Brain pericyte (primary cell): ENCODE data around the gene GTF2IRD1.
"Not testable (repeated sequence)": the region's sequence is repeated elsewhere in the genome, so short reads cannot be mapped to it uniquely, and the experiment has no call there.

ENCODE experiments used
- DNase-seq: peaks from one replicate; pipeline ENCODE4 v3.0.0-alpha.2; 2012; ENCODE audit warnings: low read depth, low spot score

GTF2IRD1 gene

DNA sequence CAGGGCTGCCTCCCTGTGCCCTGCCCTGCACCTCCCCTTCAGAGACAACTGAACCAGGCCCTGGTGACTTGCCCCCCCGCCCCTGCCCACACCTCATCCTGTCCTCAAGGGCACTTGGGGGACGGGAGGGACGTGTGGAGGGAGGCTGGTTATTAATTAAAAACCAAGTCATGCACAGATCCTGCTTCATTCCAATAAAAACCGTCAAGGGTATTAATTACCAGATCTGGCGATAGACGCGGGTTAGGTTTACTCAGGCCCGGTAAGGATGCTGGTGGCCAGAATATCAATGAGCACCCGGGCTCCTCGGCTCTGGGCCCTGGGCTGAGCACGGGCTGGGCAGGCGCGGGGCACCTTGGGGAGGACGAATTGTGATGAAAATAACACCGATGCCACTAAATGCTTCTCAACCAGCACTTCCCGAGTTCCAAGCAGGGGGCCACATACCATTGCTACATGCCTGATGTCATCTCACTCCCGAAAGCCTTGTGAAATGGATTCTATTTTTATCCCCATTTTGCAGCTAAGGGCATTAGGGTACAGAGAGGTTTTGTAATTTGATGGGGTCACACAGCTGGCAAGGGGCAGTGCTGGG lies 24.5 kb upstream of the GTF2IRD1 start:
- no peak for DNase-seq

DNA sequence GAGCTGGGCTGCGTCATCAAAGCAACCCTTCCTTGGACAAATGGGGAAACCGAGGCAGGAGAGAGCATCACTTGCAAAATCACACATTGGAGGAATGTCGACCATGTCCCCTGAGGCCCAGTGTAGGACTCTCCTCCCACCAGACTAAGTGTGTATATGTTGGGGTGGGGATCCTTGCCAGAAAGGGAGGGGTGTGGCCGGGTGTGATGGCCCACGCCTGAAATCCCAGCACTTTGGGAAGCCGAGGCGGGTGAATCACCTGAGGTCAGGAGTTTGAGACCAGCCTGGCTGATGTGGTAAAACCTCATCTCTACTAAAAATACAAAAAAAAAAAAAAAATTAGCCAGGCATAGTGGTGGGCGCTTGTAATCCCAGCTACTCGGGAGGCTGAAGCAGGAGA lies 23.3 kb upstream of the GTF2IRD1 start:
- not testable (repeated sequence) for DNase-seq

DNA sequence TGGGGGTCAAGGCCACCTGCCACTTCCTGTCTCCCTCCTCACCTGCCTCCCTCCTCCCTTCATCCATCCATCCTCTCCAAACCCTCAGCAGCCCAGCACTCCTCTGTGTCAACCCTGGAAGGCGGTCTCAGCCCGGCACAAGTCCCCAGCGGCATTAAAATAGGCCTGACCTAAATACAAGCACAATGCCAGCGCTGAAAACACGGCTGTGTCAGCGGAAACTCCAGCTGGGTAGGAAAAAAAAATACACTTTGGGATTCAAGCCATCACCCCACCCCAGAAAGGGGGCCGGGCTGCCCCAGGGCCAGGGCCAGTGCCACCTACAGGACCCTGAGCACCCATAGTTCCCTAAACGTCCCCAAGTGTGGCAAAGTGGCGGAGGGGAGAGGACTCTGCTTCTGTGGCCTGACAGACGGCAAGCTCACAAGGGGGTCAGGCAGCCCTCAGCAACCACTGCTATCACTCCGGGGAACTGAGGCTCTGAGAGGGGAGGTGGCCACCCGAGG lies 22.7 kb upstream of the GTF2IRD1 start:
- DNase-seq = no peak

DNA sequence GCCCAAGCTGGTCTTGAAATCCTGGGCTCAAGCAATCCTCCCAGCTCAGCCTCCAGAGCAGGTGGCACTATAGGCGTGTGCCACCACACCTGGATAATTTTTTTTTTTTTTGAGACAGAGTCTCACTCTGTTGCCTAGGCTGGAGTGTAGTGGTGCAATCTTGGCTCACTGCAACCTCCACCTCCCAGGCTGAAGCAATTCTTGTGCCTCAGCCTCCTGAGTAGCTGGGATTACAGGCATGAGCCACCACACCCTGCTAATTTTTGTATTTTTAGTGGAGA lies 16.5 kb upstream of the GTF2IRD1 start:
- not testable (repeated sequence) for DNase-seq

DNA sequence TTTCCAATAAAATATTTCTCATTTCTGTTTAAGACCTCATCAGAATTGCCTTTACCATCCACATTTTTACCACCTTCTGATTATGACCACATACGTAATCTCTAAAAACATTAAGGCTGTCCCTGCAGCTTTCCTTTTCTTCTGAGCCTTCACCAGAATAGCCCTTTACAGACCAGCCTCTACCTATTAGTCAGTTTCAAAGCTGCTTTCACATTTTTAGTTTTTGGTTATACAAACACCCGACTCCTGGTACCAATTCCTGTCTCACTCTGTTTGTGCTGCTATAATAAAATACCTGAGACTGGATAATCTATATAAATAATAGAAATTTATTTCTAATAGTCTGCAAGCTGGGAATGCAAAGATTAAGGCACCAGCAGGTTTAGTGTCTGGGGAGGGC lies 15.4 kb upstream of the GTF2IRD1 start:
- DNase-seq = no peak

DNA sequence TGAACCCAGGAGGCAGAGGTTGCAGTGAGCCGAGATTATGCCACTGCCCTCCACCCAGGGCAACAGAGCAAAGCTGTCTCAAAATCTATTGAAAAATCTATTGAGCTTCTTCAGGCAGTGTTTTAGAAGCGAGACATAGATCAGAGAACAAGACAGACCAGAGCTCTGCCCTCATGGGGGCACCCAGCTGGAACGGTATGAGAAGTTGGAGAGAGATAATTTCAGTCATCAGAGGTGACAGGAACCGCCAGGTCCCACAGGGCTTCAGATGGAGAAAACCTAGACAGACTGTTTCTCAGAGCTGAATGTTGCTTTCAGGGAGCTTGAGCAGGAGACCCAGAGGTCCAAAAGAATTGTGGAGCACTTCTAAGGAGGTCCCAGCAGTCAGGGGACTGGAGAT lies 14.2 kb upstream of the GTF2IRD1 start:
- DNase-seq = no peak

DNA sequence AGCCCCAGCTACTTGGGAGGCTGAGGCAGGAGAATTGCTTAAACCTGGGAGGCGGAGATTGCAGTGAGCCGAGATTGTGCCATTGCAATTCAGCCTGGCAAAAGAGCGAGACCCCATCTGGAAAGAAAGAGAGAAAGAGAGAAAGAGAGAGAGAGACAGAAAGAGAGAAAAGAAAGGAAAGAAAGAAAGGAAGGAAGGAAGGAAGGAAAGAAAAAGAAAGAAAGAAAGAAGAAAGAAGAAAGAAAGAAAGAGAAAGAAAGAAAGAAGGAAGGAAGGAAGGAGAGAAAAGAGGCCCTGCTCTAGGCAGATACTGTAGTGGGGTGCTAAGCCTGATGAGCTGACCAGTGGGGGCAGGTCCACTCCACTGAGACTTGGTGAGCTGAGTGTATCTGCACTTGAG lies 13.6 kb upstream of the GTF2IRD1 start:
- not testable (repeated sequence) for DNase-seq

DNA sequence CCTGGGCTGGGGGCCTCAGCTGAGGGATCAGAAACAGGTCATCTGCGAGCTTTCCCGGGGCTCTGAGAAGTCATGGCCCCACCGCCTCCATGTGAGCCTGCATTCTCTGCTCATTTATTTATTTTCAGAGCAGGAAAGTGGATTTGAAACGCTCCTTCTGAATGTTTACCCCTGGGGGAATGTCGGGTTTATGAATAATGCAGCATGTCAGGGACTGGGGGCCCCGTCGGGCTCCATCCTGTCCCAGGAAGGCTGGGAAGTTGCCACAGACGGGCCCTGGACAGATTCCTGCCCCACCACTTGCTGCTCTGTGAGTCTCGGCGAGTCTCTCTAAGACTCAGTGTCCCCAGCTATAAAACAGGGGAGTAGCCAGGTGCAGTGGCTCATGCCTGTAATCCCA lies 11.9 kb upstream of the GTF2IRD1 start:
- DNase-seq = no peak

DNA sequence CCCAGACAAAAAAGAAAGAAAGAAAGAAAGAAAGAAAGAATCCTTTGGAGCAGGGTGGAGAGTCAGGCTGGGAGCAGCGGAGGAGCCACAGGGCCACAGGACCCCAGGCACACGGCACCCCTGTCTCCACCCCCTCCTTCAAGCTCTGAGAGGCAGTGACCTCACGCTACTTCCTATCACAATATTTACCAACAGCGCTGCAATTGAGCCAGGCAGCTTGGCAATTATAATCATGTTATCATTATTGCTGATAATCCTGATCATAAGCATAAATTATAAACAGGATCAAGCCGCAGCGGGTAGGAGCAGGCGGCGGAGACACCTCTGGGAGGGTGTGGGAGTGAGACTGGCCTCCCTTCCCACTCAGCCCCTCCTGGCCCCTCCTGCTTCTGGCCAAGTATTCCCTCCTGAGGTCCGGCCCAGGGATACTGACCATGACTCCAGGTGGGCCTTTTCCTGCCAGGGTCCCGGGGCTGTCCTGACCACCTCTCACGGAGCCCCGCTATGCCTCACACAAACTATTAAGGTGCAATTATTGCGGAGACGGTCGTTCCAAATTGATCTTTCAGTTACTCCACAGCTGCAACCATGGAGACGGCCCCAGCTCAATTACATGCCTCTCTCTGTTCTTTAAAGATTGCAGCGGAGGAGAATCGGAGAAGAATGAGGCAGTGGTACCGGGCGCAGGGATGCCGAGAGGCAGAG lies 10.0 kb upstream of the GTF2IRD1 start:
- DNase-seq = no peak

DNA sequence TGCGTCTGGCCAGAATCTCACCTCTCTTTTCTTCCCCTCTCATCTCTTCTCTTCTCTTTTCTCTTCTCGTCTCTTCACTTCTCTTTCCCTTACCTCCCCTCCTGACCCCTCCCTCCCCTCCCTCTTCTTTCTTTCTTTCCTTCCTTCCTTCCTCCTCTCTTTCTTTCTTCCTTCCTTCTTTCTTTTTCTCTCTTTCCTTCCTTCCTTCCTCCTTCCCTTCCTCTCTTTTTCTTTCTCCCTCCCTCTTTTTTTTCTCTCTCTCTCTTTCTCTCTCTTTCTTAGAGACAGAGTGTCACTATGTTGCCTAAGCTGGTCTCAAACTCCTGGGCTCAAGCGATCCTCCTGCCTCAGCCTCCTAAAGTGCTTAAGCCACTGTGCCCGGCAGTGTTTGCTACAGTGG lies 4.6 kb upstream of the GTF2IRD1 start:
- no peak for DNase-seq

DNA sequence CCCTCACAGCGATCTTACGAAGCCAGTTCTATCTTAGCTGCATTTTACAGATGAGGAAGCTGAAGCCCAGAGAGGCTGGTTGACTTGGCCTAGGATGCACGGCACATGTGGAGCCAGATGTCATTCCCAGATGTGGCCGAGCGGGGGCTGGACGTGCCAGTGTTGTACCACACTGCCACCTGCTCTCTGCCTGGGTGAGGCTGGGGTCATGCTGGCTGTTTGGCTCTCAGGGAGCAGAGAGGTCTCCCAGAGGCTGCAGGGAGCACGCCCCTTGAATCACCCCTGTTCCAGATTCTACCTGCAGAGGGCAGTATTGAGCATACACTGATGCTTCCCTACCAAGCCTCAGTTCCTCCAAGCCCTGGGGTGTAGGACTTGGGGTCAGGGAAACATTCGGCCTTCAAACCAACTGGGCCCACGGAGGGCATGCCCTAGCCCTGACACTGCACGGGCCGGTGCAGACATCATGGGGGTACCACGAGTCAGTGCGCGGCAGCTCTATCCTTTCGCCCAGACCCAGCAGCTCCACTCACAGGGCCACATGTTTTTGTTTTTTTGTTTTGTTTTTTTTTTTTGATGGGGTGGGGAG lies 3.8 kb upstream of the GTF2IRD1 start:
- no peak for DNase-seq

DNA sequence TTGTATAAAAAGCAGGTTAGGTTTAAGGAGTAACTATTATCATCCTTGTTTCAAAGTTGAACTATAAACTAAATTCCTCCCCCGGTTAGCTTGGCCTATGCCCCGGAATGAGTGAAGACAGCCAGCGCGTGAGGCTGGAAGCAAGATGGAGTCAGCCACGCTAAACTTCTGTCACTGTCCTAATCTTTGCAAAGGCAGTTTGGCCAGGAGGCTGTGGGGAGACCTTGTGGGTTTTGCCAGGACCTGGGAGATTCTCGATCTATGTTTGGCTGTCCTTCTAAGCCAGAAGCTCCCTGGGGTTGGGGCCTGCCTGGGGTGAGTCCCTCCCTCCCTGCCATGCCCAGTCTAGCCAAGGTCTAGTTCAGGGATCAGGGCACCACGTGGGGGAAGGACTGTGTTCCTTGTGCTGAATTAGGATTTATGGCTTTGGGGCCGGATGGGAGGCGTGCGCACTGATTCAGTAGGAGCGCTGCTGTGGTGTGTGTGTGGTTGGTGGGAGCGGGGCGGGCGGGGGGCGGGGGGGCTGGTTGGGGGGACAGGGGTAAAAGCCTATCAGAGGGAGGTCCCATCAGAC lies 871 bp upstream of the GTF2IRD1 start:
- no peak for DNase-seq

DNA sequence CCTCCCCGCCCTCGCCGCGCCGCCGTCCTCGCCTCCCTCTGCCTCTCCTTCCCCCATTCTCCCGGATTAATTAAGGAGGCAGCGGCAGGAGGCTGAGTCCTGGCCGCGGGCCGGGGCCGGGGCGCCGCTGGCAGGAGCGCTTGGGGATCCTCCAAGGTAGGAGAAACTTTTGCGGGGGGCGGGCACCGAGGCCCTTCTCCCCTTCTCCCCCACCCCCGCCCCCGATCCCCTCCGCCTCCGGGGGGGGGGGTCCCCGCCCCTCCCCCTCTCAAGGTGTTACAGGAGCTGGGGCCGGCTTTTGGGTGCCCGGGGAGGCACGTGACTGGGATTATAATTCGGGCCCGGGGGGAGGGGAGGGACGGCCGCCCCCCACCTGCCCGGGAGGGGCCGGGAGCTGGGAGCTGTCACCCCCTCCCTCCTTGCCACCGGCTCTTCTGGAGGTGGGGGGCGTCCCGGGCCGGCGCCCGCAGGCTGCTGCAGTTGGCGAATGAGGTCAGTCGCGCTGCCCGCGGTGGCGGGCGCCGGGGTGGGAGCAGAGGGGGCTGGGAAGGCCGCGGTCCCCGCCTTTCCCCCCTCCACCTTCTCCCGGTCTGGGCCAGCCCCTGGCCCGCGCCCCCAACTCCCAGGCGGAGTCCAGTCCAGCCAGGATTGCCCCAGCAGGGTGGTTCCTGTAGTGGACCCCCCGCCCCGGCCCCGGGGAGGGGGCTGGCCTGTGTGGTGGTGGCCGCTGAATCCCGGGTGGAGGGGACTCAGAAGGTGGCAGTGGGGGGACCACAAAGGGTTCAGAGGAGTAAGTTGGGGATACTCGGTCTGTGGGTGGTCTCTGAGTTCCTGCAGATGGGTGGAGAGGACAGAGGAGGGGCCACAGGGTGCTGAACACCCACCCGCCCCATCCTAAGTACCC lies 567 bp downstream of the GTF2IRD1 start:
- DNase-seq = no peak

DNA sequence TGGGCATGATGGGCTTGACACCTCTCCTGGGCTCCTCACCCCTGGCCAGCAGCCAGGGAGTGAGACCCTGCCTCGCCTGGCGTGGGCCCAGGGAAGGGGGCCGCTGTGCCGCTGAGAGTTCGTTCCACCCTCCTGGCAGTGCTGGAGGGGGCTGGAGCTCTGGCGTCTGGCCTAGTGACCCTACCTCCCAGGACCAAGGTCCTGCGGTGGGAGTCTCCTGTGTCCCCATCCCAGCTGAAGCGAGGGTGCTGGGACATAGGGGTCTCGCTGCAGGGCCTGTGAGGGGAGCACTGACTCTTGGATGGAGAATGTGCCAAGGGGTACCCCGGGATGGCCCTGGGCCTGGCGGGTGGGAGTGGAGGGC lies 1.2 kb downstream of the GTF2IRD1 start:
- DNase-seq = no peak

DNA sequence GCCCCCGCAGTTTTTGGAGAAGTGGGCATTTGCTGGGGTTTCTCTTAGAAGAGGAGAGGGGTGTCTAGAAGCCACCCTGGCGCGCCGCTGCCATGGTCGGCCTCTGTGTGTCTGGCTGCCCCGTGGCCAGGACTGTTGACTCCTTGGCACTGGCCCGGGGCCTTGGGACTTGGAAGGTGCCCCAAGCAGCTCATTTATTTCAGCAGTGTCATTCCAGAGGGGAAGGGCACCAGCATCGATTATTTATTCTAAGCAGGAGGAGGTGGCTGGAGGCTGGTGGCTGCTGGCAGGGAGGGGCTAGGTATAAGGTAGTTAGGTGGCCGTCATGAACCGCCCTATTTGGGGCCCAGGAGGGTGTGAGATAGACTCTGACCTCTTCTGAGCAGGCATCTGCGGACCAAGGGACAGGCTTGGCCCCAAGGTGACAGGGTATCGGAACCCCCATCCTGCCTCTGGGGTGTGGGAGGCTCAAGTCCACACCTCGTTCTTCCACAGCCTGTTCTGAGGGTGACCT lies 1.6 kb downstream of the GTF2IRD1 start:
- no peak for DNase-seq

DNA sequence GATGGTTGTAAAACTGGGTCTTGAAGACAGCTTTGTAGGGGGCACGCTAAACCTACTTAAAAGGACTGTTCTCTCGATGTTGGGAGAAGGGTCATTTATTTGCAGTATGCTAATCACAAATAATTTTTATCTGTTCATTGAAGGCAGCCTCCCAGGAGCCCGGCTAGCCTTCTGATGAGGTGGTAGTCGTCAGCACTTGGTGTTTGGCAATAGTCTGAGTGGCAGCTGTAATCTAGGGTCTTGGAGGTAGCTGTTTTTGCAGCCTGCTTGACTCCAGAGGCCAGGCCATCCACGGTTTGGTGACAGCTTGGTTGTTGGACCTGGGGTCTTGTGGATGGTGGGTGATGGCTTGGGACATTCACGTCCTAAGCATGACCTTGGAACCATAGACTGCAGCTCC lies 2.2 kb downstream of the GTF2IRD1 start:
- no peak for DNase-seq

DNA sequence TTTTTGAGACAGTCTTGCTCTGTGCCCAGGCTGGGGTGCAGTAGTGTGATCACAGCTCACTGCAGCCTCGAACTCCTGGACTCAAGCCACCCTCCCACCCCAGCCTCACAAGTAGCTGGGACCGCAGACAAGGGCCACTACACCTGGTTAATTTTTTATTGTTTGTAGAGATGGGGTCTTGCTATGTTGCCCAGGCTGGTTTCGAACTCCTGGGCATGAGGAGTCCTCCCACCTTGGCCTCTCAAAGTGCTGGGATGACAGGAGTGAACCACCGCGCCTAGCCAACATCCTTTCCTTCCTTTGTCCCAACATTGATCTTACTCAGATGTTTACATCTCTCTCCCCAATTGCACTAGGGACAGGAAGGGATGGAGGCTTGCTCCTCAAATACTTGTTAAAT lies 3.3 kb downstream of the GTF2IRD1 start:
- no peak for DNase-seq

DNA sequence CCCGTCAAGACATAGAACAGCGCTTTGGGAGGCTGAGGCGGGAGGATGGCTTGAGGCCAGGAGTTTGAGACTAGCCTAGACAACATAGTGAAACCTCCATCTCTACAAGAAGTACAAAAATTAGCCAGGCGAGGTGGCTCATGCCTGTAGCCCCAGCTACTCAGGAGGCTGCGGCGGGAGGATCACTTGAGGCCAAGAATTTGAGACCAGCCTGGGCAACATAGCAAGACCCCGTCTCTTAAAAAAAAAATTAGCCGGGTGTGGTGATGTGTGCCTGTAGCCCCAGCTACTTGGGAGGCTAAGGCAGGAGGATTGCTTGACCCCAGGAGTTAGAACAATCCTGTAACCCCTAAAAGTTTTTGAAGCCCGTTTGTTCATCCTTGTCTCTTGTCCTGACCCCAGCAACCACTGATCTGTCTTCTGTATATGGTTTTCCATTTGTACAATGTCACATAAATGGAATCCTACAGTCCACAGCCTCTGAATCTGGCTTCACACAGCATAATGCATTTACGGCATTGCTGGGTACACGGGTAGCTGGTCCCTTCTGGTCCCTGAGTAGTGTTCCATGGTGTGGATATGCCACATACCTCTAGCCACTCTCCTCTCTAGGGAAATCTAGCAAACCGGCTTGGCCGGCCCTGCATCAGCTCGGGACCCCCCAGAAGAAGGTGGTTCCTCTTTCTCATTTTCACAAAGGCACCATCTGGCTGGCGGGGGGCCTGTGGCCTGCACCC lies 8.4 kb downstream of the GTF2IRD1 start:
- DNase-seq = no peak

DNA sequence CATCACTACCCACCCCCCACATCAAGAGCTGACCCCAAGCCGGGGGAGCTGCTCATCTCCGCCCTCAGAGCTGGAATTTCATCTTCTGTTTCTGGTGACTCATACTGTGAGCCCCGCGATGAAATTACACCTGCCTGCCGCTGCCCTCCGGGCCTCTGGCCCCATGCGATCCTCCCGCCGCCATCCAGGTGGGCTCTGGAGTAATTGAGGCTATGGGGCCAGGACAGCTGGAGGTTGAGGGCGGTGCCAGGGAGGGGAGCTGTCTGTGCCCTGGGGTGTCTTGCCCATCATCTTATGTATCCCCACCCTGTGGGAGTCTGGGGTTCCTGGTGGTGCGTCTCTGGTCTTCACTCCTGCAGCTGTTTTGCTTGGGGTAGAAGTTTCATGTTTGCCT lies 9.0 kb downstream of the GTF2IRD1 start:
- DNase-seq = no peak

DNA sequence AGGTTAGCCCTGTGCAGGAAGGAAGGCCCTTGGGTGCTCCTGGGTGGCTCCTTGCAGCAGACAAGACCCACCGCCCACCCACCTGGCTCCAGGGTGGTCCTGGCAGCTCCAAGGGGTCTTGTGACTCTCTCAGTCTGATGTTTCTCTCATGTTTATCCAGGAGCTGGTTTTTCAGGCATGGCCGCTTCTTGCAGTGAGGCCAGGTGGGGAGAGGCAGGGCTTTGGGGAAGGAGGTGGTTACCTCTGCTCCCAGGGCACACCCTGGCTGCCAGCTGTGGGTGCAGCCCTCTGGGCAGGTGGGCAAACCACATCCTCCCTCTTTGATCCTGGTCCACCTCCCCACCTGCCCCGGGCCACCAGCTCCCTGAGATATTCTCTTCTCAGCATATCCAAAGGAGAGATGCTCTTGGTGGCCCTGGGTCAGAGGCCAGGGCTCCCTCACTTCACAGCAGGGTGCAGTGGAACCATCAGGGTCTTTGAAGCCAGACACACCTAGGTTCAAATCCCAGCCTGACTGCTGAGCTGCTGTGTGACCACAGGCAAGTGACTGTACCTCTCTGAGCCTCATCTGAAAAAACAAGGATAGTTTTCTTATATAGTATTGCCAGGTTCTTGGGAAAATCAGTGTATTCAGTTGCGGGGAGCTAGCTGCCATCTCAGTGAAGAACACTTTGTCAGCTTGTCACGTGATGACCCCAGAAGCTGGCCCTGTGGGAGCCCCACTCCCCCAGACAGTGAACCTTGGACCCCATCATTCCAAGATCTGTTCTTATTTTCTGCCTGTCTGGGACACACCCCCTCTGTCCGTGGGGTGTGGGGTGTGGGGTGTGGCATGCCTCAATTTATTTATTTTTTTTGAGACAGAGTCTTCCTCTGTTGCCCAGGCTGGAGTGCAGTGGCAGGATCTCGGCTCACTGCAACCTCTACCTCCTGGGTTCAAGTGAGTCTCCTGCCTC lies 11.5 kb downstream of the GTF2IRD1 start:
- no peak for DNase-seq
